ELR (cell line): ENCODE measurements around the gene DHRS7.

ENCODE experiments used
- DNase-seq: peaks from one replicate; pipeline ENCODE4 v3.0.0-alpha.2; 2015; ENCODE audit warnings: low read depth

DHRS7 gene

DNA sequence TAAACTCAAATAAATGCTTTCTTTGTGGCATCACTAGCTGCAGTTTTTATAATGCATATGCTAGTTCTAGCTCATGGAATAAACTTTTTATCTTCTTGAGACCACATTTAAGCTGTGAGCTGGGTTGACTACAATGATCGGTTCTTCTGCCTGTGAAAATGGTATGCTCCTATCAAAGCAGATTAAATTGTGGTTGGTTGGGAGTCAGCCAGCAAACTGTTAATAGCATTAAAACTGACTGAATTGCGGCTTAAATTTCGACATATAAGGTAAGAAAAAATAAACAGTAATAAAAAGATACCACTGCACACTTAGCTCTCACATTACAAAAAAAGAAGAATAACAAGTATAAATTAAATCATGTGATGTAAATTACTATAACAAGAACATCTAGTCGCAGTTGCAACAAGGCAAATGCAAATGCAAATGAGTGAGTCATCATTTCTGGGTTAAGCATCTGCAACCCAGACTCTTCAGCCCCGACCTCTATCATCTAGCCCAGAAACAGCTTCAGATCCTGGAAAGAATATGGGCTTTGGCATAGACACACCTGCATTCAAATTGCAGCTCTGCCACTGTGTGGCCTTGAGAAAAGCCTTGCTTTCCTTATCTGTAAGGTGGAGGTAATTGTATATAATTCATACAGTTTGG is 19.8 kb upstream of the DHRS7 start:
- peak; percentile 27 for DNase-seq

DNA sequence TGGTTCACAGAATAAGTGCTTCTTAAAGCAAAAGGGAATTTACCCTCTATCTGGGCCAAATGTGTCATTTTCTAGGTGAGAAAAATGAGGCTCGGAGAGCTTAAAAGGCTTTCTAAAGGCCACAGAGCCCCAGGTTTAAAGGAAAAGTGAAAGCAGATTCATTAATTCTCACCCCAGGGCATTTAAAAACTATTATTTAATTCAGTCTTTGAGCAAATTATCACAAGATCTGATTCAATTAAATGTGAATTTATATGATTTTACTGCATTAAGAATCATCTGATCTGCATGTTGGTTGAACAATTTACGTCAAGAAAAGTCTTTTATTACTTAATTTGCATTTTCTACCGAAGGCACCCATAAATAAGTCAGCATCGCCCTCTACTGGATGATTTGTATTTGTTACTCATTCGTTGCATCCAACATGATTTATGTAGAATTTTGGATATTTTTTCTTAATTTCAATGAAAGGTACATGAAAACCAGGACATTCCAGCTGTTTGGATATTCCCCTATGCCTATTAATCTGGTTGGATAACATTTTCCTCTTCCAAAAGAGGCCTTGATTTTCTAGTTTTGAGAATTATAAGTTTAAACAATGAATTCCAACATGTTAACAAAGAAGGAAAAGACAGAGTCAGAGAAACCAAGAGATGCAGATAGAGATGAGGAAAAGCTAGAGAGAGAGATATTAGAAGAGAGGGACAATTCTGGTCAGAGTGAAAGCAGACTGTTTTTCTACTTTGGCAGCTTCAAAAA is 19.1 kb upstream of the DHRS7 start:
- DNase-seq: peak; percentile 82

DNA sequence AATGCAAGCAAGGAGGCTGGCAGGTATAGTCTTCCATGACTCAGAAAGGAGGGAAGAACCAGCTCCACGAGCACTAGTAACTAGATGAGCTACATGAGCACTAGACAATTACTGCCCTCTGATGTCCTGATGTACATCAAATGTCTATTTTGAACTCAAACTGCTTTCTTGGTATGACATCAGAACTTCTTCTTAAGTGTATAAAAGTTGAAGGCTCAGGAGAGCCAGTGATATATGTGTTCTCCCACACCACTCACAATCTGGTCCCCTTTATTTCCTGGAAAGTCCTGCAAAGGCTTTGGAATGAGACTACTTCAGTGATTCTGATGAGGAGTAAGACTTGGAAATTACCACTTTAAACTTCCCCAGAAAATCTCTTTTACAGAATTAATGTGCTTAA is 18.5 kb upstream of the DHRS7 start:
- peak; percentile 34 for DNase-seq

DNA sequence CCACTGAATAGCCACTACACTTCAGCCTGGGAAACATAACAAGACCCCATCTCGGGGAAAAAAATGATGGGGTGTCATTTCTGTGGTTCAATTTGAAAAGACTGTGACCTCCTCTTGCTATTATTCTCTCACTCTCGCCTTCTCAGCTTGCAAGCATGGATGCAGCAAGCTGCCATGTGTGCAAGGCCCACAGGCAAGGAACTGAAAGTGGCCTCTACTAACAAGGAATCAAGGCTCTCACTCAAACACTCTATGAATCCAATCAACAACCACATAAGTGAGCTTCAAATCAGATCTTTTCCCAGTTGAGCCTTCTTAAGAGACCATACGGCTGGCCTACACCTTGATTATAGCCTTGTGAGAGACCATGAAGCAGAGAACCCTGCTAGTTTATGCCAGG is 17.9 kb upstream of the DHRS7 start:
- no peak for DNase-seq

DNA sequence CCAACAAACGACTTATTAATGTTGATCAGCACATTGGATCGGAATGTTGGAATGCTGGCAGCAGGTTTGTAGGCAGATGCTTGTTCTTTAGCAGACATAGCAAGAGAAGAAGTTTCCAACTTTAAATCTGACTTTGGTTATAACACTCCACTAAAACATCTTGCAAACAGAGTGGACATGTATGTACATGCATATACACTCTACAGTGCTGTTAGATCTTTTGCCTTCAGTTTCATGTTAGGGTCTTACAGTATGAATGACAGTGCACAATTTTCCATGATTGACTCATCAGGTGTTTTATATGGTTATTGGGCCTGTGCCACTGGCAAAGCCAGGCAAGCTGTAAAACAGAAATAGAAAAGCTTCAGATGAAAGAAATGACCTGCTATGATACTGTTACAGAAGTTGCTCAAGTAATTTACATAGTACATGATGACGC is 14.3 kb upstream of the DHRS7 start:
- peak; percentile 61 for DNase-seq

DNA sequence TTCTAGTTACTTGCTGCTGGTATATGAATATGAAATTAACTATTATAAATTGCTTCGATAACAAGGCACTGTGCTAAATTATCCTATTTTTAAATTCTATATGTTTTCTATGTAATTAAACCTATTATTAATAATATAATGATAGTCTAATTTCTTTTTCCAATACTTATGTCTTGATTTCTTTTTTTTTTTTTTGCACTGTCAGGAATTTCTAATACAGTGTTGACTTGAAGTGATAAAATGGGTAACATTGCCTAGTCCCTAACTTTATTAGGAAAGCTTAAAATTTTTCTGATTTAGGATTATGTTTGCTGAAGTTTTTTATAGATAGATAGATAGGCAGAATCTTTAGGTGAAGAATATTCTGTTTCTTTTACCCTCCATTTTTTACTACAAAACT is 13.6 kb upstream of the DHRS7 start:
- DNase-seq: no peak

DNA sequence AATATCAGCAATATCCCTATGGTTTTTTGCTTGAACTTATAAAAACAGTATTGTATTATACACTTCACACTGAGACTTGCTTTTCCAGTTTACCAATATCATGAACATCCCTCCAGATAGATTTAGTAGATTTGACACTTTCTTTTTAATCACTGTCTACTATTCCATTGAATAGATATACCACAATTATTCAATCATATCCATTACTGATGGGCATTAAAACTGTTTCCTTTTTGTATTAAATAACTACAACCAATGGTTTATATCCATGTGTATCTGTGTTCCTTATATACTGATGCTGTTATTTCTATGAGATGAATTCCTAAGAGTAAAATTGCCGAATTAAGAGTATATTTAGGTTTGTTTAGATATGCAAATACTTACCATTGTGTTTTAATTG is 13.0 kb upstream of the DHRS7 start:
- no peak for DNase-seq

DNA sequence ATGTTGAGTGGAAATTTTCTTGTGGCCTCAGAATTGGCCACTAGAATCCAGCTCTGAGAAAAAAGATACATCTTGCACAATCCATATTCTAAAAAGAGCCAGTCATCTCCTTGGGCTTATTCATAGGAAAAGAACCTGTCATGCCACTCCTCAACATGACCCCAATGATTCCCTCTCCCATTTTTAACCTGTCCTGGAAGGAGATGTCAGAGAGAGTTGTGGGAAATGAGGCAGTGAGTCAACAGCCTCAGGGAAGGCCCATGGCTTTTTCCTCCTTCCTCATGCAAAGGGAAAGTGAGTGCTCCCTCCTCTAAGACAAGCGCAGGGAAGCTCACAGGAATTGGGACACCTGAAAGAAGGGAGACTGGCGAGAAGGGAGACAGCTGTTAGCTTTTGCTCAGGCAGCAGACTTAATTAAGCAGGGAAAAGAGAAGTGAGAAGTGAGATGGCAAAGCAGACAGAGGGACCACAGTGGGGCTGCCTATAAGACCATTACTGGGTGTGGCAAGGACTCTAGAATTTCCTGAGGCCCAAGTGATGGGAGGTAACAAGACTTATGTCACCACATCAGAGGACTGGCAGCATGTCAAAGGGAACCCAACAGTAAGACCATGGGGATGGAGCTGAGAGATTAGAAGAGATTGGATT is 10.2 kb upstream of the DHRS7 start:
- peak; percentile 82 for DNase-seq

DNA sequence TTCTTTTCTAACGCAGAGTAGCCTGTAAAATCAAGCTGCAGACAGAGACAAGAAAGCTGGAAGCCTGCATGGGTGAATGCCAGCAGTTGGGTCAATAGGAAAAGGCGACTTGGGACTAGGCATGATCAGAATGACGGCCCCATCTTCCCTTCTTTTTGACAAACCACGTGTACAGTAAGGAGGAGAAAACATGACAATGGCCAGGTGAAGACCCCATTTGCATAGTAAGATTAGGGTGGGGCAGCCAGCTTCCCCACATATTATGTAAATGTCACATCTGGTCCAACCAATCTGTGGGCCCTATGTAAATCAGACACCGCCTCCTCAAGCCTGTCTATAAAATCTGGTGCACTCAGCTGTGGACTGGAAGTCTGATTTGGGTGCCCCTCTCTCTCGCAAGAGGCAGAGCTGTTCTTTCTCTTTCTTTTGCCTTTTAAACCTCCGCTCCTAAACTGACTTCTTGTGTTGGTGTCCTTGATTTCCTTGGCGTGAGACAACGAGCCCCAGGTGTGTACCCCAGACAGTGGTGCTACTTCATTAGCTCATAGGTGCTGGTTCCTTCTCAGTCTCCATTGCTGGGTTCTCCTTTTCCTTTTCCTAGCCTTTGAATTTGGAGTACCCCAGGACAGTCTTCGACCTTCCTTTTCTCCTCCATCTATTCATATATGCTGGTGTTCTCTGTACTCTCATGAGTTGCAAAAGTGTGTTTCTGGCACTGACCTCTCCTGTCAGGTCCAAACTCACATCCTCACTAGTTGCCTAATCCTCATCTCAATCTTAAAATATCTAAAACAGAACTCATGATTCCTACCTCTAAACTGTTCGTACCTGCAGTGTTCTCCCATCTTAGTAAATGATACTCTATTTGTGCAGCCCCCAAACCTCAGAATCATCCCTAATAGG is 9.4 kb upstream of the DHRS7 start:
- no peak for DNase-seq

DNA sequence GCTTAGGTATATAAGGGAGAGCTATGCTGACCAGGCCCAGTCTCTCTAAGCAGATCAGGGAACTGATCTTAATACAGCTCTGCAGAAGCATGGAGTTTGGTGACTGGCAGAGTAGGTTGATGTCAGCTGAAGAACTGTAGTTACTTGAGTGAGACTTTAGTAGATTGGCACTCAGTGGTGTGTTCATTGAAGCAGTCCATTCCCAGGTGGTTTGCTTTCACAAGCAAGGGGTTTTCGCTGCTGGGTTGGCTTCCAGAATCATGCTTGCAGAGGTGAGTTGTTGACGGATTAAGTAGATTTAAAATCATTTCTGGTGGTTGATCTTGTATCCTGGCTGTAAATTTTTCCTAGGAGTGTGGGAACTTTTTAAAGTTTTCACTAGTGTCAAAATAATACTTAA is 6.5 kb upstream of the DHRS7 start:
- DNase-seq: no peak

DNA sequence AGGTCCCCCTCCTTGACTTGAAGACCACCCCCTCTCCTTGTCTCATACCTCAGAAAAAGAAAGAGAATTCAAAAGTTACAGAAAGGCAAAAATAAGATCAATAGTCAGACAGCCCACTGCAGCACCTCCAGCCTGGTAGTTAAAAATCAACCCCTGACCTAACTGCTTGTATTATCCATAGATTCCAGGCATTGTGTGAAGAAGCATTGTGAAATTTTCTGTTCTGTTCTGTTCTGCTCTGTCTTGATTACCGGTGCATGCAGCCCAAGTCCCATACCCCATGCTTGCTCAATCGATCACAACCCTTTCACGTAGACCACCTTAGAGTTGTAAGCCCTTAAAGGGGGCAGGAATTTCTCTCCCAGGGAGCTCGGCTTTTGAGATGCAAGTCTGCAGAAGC is 5.8 kb upstream of the DHRS7 start:
- DNase-seq: no peak

DNA sequence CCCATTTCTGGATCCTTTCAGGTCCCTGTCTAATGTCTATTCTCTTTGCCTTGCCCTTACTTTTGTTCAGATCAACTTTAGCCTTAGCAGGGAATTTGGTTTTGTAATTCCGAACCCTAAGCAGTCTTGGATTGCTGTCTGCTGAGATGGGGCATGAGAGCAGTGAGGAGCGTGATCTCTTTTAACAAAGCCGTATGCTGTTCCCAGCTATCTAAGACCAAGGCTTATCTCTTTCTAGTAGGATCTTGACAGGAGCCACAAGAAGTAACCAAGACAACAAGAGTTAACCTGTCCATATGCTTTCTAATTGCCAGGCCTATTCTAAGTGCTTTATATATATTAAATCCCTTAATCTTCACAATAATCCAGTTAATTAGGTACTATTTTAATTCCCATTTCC is 4.5 kb upstream of the DHRS7 start:
- no peak for DNase-seq

DNA sequence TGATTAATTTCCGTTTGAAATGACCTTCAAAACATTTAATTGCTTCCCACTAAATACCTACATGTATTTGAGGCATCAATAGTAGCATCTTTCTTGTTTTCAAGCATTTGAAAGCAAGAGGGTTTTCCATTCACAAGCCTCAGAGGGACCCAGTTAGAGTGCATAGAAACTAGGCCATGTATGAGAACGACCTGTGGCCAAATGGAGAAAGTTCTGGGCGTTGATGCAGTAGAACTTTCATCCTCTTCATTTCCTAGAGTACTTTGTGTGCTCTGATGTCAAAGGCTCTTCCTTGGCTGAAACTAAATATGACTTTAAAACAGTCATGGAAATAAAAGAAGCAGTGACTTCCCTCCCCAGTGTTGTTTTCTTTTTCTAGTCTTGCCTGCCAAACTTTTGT is 944 bp upstream of the DHRS7 start:
- no peak for DNase-seq

DNA sequence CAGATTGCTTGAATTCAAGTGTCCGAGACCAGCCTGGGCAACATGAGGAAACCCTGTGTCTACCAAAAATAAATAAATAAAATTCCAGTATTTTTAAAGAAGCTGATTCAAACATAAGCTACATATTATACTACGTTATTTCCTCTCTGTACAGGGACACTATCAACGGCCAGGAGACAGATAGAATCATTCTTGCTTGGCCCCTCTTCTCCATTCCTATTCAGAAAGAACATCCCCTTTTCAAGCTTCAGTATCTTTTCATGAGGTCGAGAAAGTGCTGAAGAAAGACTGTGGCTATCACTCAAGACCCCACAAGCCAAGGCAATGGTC is 314 bp upstream of the DHRS7 start:
- DNase-seq: no peak

DNA sequence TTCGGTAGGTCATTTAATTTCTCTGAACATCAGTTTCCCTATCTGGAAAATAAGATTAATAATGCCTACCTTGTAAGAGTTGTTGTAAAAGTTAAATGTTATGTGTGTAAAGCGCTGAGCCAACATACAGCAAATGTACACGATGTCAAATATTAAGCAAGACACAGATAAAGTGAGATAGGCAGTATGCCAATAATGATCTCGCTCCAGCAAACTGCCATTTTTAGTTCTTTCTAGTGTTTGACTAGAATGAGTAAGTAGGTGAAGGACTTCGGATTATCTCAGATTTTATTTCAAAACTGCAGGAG is 840 bp downstream of the DHRS7 start:
- no peak for DNase-seq

DNA sequence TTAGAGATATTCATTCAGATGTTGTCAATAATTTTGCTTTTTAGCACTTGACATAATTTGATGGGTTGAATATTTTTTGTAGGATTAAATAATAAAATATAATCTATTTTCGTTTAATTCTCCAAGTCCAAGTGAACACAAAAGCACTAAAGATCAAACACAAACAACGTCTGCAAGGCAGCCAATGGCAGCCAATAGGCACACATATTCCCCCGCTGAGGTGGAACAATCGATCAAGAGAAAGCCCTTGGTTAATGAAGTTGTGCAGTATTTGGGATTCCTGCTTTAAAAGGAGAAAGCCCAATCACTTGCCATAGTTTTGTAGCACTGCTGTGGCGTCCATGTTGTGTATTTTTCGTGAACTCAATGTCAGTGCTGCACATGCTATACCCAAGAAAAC is 1.5 kb downstream of the DHRS7 start:
- DNase-seq: no peak

DNA sequence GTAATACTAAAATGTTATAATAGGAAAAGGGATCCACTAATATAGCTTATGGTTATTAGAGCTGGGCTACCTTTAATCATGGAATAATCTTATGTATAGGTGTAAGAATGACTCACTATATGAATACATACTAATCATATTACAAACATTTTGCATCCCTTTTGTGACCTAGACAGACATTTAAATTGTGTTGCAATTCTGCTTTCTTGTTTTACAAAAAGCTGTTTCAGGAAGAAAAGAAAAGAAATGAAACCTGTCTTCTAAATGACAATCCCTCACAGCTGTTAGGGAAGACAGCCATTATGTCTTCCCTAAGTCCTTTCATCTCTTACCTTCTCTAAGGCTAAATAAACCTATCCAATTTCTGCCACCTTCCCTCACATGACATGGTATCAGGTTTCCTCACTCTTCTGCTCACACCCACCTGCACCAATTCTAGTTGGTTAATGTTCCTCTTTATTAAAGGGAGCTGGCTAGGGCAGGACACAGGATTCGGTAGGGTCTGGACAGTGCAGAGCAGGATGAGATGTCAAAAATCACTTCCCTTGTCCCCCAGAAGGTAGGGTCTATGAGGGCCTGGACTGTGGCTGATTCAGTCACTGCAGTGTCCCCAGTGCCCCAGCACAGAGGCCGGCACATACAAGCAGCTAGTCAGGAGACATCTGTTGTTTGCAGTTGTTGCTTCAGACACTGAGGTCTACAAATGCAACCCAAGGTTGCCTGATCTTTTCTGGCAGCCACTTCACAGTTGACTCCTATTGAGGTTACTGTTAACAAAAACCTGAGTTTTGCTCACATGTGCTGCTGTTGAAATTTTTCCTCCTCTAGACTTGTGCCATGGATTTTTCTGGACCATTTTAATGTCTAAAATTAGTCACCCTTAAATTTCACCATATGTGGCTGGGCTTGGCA is 3.7 kb downstream of the DHRS7 start:
- DNase-seq: no peak

DNA sequence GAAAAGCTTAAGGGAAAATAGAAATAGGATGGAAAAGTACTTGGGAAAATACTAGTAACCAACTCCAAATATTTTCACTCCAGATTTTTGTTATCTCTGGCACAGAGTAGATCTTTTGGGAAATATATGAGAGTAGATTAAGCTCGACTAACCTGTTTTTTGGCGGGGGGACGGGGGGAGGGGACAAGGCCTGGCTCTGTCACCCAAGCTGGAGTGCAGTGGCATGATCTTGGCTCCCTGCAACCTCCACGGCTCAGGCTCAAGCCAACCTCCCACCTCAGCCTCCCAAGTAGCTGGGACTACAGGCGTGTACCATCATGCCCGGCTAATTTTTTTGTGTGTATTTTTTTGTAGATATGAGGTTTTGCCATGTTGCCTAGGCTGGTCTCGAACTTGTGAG is 4.8 kb downstream of the DHRS7 start:
- DNase-seq: no peak

DNA sequence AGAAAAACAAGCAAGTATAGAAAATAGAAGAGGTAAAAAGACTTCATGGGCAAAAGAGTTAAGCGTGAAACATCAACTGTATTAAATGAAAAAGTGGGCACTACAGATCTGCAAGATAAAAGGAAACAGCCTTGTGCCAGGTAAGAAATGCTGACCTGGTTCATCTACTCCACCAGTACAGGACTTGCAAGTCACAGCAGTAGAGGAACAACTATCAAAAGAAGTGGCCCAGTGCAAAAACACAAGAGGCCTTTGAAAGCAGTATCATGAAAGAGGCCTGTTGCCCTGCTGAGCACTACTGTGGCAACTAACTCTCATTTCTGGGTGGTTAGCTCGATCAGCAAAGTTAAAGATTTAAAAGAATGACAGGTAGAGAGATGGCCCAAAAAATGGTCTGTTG is 10.5 kb downstream of the DHRS7 start:
- DNase-seq: no peak

DNA sequence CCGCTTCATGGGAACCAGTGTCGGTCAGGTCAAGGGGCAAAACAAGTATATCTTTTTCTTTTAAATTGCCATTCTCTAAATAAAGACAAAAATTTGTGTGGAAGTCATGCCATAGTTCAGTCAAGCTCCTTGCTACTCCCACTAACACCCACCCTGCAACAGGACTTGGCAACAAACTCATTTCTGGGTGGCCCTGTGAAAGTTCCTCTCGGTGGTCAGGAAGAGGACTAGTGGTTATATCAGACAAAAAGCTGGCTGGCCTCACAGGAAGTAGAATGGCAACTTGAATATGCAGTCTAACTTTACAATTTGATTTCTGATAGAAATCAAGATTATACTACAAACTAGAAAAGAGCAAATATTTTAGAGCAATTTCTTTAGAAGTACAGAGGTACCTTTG is 11.2 kb downstream of the DHRS7 start:
- no peak for DNase-seq

DNA sequence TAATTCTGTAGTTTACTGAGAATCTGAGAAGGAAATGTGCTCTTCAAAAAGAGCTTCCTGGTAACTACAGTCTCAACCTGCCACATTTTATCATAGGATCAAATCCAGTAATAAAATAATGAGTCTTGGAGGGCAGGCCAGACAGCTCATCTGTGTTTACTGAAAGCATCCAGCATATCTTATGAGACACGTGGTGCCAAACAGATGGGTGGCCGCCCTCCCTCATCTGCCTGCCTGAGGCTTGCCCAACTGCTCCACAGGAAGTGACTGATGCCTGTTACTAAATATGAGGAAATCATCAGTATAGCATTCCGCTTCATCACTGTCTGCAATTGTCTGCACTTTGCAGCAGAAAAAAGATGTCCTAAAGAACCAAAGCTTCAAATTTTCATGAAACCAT is 13.5 kb downstream of the DHRS7 start:
- DNase-seq: peak; percentile 95

DNA sequence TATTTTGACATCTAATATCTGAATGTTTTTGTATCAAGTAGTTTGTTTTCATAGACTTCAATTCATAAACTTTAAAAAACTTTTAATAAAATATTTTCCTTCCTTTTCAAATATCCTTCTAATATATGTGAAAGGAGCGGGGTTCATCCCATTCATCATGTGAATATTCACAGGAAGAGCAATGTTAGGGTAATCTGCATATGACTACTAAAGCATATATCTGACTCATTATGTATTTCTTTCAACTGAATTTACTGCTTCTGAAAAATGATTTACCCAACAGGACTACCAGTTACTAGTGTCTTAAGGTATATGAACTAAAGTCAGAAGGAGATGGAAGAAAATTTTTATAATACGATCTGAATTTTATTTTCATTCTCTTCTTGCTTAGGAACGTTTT is 30.5 kb downstream of the DHRS7 start:
- peak; percentile 66 for DNase-seq
